Stimulated activated CD4-positive, alpha-beta T cell treated with anti-CD3 and anti-CD28 coated beads, Interleukin-1b, Interleukin-23, amount 100 ng/mL, for 1 hour (primary cell): ENCODE results near the gene RAB5B.
"Not testable (repeated sequence)": the region's sequence is repeated elsewhere in the genome, so short reads cannot be mapped to it uniquely, and the experiment has no call there.

Experiments used
- DNase-seq, 2 donors: peaks; one replicate each; pipeline ENCODE4 v3.0.0-alpha.2; 2020; ENCODE audit warnings: low read depth in 2 of 2

The RAB5B gene

DNA sequence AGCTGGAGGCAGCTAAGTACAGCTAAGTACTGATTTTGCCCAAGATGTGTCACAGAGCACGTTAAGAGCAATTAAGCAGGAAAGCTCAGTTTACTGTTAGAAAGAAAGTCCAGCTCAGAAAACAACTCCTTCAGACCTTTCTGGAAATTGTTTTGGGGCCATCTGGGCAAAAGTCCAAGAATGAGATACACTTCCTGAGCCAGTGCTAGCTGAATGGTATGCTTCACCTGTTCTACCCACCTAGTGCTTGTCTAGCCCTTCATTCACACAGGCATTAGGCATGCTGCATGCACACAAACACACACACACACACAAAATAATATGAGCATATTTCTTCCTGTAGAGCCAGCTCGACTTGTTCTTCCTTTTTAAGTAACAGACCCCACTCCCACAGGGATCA, 40.3 kb downstream of the RAB5B start:
- DNase-seq, result no peak

DNA sequence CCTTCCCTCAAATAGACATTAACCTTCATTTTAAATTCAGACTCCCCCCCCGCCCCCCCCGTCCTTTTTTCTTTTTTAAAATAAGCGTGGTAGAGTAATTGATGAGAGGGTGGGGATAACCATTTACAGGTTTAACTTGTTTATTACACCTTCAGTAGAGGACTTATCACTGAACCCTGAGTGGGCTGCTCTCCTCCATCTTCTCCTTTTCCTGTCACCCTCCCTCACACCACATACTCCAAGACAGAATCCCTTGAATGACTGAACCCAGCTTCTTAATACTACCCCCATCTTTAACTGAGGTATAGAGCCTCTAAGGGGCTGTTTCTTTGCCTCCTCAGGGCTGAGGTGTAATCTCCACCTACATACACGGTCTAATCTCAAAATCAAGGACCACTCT, 43.3 kb downstream of the RAB5B start:
- no peak for DNase-seq

DNA sequence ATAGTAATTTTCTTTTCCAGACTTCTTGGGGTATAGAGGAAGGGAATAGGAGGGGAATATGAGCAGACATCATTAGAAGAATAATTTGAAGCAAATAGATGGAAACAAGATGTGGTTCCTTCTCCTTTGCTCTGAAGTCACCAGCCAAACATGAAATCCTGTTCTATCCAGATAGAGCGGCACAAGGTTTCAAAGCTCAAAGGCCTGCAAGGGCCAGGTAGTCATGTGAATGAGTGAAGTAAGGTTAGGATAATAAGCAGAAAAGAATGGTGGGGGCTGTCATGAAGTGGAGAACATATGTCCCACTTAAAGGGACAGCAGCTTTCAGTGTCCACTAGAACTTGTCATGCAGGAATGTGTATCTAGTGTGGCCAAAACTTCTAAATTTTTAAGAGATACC, 44.5 kb downstream of the RAB5B start:
- no peak for DNase-seq

DNA sequence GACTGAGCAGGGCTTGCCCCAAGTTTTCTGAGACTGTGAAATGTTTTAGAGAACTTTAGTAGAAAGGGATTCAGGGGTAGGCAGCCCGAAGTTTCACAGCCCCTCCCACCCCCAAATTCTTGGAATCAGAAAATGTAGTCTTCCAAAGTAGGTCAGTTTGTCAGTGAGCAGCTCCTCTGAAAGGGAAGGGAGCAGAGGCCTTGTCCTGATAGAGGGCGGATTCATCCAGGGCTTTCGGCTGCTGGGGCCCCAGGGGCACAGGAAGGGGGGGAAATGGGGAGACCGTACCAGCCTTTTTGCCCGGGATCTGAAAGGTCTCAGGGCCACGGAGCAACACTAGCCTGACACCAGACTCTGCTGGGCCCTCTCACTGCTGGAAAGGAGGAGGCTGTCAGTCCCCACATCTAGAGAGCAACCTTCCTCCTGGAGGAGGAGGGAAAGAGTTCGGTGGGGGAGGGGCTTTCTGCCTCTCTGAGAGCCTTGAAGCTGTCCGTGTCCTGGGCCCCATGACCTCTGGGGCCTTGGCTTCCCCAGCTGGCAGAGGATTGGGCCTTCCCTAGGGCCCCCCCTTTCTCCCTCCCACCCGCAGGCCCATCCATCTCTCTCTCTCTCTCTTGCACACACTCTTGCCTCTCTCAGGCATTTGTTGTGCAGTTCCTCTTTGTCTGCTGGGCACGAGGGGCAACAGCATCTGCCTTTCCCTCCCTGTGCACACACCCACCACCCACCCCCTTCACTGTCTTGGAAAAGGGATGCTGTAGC, 46.7 kb downstream of the RAB5B start, which contains the start of gene IKZF4:
Gene IKZF4 (plus strand): TSS at position 621 of the 762 bp plus-strand sequence. CDS start 451 bp downstream, outside the sequence.
- DNase-seq, result no peak

- no peak for DNase-seq
Measured at GRCh38 chr12:56021889-56022497, 48.1 kb downstream of the RAB5B start.

GRCh38 chr12:56028511-56029165, 54.8 kb downstream of the RAB5B start:
- DNase-seq, result no peak

- no peak for DNase-seq
Measured at GRCh38 chr12:56029166-56029519, 55.3 kb downstream of the RAB5B start.

DNA sequence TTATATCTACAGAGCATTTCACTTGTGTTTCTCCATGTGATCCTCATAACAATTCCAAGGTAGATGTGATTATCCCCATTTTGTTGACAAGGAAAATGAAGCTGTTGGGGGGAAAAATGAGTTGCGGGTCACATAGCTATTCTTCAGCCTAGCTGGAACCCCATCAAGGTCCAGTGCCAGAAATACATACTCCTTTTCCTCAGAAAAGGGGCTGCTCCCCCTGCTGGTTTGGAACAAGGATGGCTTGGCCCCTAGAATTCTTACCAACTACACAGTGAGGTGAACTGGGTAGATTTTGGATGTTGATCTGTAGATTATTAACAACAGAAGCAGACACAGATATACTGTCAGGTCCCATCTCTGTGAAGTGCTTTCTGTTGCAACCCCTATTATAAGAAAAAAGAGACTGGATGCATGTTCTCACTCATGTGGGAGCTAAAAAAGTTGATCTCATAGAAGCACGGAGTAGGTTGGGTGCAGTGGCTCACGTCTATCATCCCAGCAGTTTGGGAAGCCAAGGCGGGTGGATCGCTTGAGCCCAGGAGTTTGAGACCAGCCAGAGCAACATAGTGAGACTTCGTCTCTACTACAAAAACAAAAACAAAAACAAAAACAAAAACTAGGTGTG, 55.9 kb downstream of the RAB5B start:
- DNase-seq, result no peak

DNA sequence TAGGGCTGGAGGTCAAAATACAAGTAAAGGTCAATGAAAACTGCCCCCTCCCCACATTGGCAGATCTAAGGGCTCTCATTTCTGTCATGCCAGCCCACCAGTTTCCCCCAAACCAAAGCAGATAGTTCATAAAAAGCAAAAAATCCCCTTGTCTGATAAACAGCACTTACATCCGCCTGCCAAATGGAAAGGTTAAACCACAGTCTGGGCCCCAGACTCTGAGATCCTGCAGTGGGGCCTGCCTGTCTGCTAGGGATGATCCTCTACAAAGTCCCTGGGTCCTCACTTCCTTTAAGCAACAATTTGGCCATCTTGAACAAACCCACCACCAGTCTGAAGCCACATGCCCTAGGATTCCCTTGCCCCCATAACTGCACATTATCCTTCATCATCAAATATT, 58.1 kb downstream of the RAB5B start:
- DNase-seq, result no peak

GRCh38 chr12:56034586-56035332, 60.9 kb downstream of the RAB5B start:
- no peak for DNase-seq

DNA sequence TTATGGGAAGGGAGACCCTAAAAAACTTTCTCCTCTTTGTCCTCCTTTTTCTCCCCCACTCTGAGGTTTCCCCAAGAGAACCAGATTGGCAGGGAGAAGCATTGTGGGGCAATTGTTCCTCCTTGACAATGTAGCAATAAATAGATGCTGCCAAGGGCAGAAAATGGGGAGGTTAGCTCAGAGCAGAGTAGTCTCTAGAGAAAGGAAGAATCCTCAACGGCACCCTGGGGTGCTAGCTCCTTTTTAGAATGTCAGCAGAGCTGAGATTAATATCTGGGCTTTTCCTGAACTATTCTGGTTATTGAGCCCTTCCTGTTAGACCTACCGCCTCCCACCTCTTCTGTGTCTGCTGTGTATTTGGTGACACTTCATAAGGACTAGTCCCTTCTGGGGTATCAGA, 63.3 kb downstream of the RAB5B start:
- DNase-seq, result no peak

GRCh38 chr12:56038022-56038655, 64.3 kb downstream of the RAB5B start:
- DNase-seq, result no peak

DNA sequence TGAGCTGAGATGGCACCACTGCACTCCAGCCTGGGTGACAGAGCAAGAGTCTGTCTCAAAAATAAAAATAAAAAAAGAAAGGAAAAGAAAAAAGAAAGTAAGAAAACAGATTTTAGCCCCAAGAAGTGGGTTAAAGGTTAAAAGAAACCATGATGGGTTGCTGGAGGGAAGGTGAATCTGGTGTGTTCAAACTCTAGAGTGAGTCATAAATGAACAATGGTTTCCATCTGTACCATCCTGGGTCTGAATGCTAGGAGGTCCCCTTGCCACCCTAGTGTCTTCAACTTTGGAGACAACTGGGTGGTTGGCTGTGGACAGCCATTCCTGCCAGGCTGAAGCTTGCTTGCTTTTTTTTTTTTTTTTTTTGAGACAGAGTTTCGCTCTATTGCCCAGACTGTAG, 66.3 kb downstream of the RAB5B start:
- no peak for DNase-seq

- no peak for DNase-seq
Measured at GRCh38 chr12:56040963-56041551, 67.2 kb downstream of the RAB5B start.

DNA sequence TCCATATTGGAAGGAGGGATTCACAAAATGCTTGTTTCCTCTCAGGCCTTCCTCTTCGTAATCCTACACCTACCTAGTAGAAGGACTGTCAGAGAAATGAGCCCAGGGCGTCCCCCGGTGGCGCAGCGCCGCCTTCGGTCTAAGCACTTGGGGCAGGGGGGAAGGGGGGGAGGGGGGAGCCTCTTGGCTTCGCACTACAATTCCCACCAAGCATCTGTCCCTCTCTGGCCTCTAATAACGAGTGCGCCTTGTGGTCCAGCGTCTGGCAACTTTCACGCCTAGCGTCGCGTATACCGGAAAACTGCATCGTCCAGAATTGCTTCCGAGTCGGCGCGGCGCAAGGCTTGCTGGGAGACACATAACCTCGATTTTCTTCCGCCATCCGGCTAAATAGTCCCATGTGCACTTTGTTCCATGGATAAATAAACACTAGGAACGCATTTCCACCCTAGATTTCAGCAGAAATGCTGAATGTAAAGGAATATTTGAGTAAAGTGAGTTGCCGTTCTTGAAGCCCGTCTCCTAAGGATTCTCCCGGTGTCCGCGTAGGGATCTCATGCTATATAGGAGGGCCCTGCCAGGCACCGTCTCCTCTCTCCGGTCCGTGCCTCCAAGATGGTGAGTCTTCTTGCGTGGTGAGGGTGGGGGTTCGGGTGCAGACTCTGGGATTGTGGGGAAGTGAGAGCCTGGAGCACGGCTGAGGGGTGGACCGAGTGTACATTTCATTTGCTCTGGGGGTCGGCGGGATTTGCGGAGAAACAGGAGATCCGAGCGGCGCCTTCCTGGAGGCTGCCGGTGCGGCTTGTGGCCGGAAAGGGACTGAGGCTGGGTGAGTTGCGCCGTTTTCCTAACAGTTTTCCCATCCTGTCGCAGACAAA, 67.9 kb downstream of the RAB5B start, which contains the start of gene RPS26:
Gene RPS26 (plus strand): TSS at position 367 of the 878 bp plus-strand sequence. CDS start 249 bp downstream, at position 616.
- DNase-seq, result peak; percentile 66 to 74

DNA sequence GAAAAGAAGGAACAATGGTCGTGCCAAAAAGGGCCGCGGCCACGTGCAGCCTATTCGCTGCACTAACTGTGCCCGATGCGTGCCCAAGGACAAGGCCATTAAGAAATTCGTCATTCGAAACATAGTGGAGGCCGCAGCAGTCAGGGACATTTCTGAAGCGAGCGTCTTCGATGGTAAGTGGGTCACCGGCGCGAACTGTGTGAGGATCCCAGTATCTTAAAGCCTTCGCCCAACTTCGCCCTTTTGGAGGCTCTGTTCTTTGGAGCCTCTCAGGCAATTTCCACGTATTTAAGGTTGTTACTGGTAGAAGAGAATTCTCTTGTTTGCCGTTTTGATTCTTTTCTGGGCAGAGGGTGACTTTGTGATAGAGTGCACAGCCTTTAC, 68.5 kb downstream of the RAB5B start:
- DNase-seq, result not testable (repeated sequence)

GRCh38 chr12:56042843-56043242, 69.0 kb downstream of the RAB5B start:
- DNase-seq, result no peak
